H9 (cell line): ENCODE measurements around the gene GLYAT. TPM values are rescaled to one million over a fixed set of nuclear protein-coding genes. Genes with fewer than 3 reads are reported as not detected.

ENCODE experiments used
- DNase-seq: peaks from one replicate; pipeline ENCODE4 v3.0.0-alpha.2; 2017
- H2AFZ ChIP-seq: one replicate; pipeline ENCODE4 v1.6.1; 2013; ENCODE audit warnings: mild to moderate bottlenecking, low read length, control low read depth, moderate library complexity
- H2AK5ac ChIP-seq: 2 replicates; pipeline ENCODE4 v1.6.1; 2013; ENCODE audit warnings: low read length, control low read depth, mixed read lengths; ENCODE audit not compliant: insufficient read length
- H2BK120ac ChIP-seq: one replicate; pipeline ENCODE4 v1.6.1; 2013; ENCODE audit warnings: low read depth, mild to moderate bottlenecking, low read length, control low read depth, inconsistent platforms; ENCODE audit not compliant: poor library complexity, severe bottlenecking
- H2BK12ac ChIP-seq: 2 replicates; pipeline ENCODE4 v1.6.1; 2013; ENCODE audit warnings: low read length, control low read depth, mixed read lengths, low read depth; ENCODE audit not compliant: insufficient read length
- H2BK15ac ChIP-seq: 2 replicates; pipeline ENCODE4 v1.6.1; 2013; ENCODE audit warnings: low read depth, low read length, control low read depth
- H2BK20ac ChIP-seq: one replicate; pipeline ENCODE4 v1.6.1; 2013; ENCODE audit warnings: low read depth, mild to moderate bottlenecking, low read length, control low read depth, inconsistent platforms; ENCODE audit not compliant: poor library complexity, severe bottlenecking
- H2BK5ac ChIP-seq: 2 replicates; pipeline ENCODE4 v1.6.1; 2013; ENCODE audit warnings: low read length, control low read depth, mixed read lengths; ENCODE audit not compliant: insufficient read length
- H3K14ac ChIP-seq: 2 replicates; pipeline ENCODE4 v1.6.1; 2013; ENCODE audit warnings: low read length, control low read depth; ENCODE audit not compliant: insufficient read depth
- H3K18ac ChIP-seq: 2 replicates; pipeline ENCODE4 v1.6.1; 2013; ENCODE audit warnings: low read depth, mild to moderate bottlenecking, mixed read lengths, low read length, control low read depth; ENCODE audit not compliant: insufficient read length
- H3K23ac ChIP-seq: 2 replicates; pipeline ENCODE4 v1.6.1; 2013; ENCODE audit warnings: low read length, control low read depth, mixed read lengths, low read depth; ENCODE audit not compliant: insufficient read length
- H3K23me2 ChIP-seq: 2 replicates; pipeline ENCODE4 v1.6.1; 2013; ENCODE audit warnings: low read depth, mild to moderate bottlenecking, mixed read lengths, low read length, control low read depth; ENCODE audit not compliant: insufficient read length, poor library complexity, severe bottlenecking
- H3K27ac ChIP-seq: 2 replicates; pipeline ENCODE4 v1.5.1; 2013; ENCODE audit warnings: low read length, control low read depth, mixed read lengths, low read depth; ENCODE audit not compliant: insufficient read length
- H3K27me3 ChIP-seq: 2 replicates; pipeline ENCODE4 v1.6.1; 2013; ENCODE audit warnings: low read length, control low read depth, inconsistent platforms; ENCODE audit not compliant: insufficient read depth
- H3K4ac ChIP-seq: 2 replicates; pipeline ENCODE4 v1.6.1; 2013; ENCODE audit warnings: low read depth, mild to moderate bottlenecking, control low read depth, inconsistent platforms, low read length, moderate library complexity
- H3K4me1 ChIP-seq: 2 replicates; pipeline ENCODE4 v1.6.1; 2013; ENCODE audit warnings: low read length, control low read depth, inconsistent platforms; ENCODE audit not compliant: insufficient read depth
- H3K4me2 ChIP-seq: 2 replicates; pipeline ENCODE4 v1.6.1; 2013; ENCODE audit warnings: low read length, control low read depth, mixed read lengths; ENCODE audit not compliant: insufficient read length, insufficient read depth
- H3K56ac ChIP-seq: 2 replicates; pipeline ENCODE4 v1.6.1; 2013; ENCODE audit warnings: low read depth, mild to moderate bottlenecking, mixed read lengths, low read length, control low read depth; ENCODE audit not compliant: insufficient read length
- H3K79me1 ChIP-seq: 2 replicates; pipeline ENCODE4 v1.6.1; 2013; ENCODE audit warnings: low read depth, mild to moderate bottlenecking, moderate library complexity, low read length, control low read depth, inconsistent platforms; ENCODE audit not compliant: insufficient read depth, poor library complexity, severe bottlenecking
- H3K79me2 ChIP-seq: 2 replicates; pipeline ENCODE4 v1.6.1; 2013; ENCODE audit warnings: low read length, control low read depth, inconsistent platforms; ENCODE audit not compliant: insufficient read depth
- H3K9ac ChIP-seq: 2 replicates; pipeline ENCODE4 v1.6.1; 2013; ENCODE audit warnings: low read length, control low read depth, mixed read lengths; ENCODE audit not compliant: insufficient read length; ENCODE audit errors: extremely low read depth
- H3K9me3 ChIP-seq: one replicate; pipeline ENCODE4 v1.6.1; 2013; ENCODE audit warnings: low read depth, low read length, inconsistent platforms; ENCODE audit not compliant: control insufficient read depth
- H3T11ph ChIP-seq: one replicate; pipeline ENCODE4 v1.6.1; 2013; ENCODE audit warnings: mild to moderate bottlenecking, low read length, control low read depth, inconsistent platforms
- H4K20me1 ChIP-seq: one replicate; pipeline ENCODE4 v1.6.1; 2013; ENCODE audit not compliant: control insufficient read depth, insufficient read length, insufficient read depth
- H4K5ac ChIP-seq: 2 replicates; pipeline ENCODE4 v1.6.1; 2013; ENCODE audit warnings: low read depth, mild to moderate bottlenecking, mixed read lengths, low read length, control low read depth; ENCODE audit not compliant: insufficient read length
- H4K8ac ChIP-seq: replicated peaks from 2 replicates; pipeline ENCODE4 v1.6.1; 2013; ENCODE audit warnings: low read length, control low read depth, mixed read lengths, low read depth; ENCODE audit not compliant: insufficient read length
- H4K91ac ChIP-seq: 2 replicates; pipeline ENCODE4 v1.6.1; 2013; ENCODE audit warnings: low read depth, mild to moderate bottlenecking, moderate library complexity, mixed read lengths, low read length, control low read depth; ENCODE audit not compliant: insufficient read length
- H3K27ac Mint-ChIP-seq, 3 experiments: 2 replicates in 2 of 3; 3 replicates in 1 of 3; pipeline ENCODE4 v1.8.0; 2020 to 2021; ENCODE audit warnings: mixed read lengths in 3 of 3, mild to moderate bottlenecking in 1 of 3, moderate library complexity in 1 of 3
- H3K27me3 Mint-ChIP-seq: 2 replicates; pipeline ENCODE4 v1.8.0; 2021; ENCODE audit warnings: low read depth, mild to moderate bottlenecking, moderate library complexity, mixed read lengths
- H3K36me3 Mint-ChIP-seq, 3 experiments: 2 replicates in 2 of 3; 3 replicates in 1 of 3; pipeline ENCODE4 v1.8.0; 2020 to 2021; ENCODE audit warnings: low read depth in 3 of 3, mixed read lengths in 3 of 3; ENCODE audit not compliant: insufficient read depth in 1 of 3
- H3K4me1 Mint-ChIP-seq, 2 experiments: 2 replicates each; pipeline ENCODE4 v1.8.0; 2020; ENCODE audit warnings: mixed read lengths in 2 of 2
- H3K4me3 Mint-ChIP-seq, 2 experiments: 2 replicates in 1 of 2; 3 replicates in 1 of 2; pipeline ENCODE4 v1.8.0; 2020 to 2021; ENCODE audit warnings: mild to moderate bottlenecking in 2 of 2, mixed read lengths in 2 of 2, moderate library complexity in 1 of 2
- H3K9me3 Mint-ChIP-seq, 2 experiments: 2 replicates in 1 of 2; 3 replicates in 1 of 2; pipeline ENCODE4 v1.8.0; 2020; ENCODE audit warnings: mild to moderate bottlenecking in 2 of 2, mixed read lengths in 2 of 2, moderate library complexity in 1 of 2
- CTCF ChIP-seq: fragments of 200-600 bp; sonication (generic); conservative IDR thresholded peaks from 3 replicates; pipeline ENCODE4 v1.8.0; 2021; ENCODE audit warnings: antibody characterized with exemption, mild to moderate bottlenecking
- WGBS: extraction: QIAGEN DNeasy Blood & Tissue Kit; methylation state at CpG from one replicate; pipeline ENCODE4 v1.1.7; 2013; ENCODE audit warnings: missing lambda C conversion rate, low lambda C conversion rate, mixed read lengths; ENCODE audit not compliant: insufficient read length; ENCODE audit errors: extremely low coverage; 5-methylcytosine and 5-hydroxymethylcytosine counted together
- total RNA-seq: library from RNA; stranded (reverse); gene quantifications from 2 replicates; pipeline ENCODE4 v1.2.1, GENCODE V29; 2021

Gene GLYAT
- total RNA-seq, 1 experiment from 2014 or later: not detected

GRCh38 chr11:58719406-58720117, 12.2 kb downstream of the GLYAT start:
- H2BK20ac ChIP-seq: no peak overlapping the region
- Mint-ChIP-seq H3K9me3 (peaks cover 62% of the 10 kb centered on the region in 2 experiments), H3K4me3 (no peak overlapping the region), H3K27me3 (no peaks in the 10 kb centered on the region; the same call in 1 of the 2 replicates), H3K36me3 (peaks cover 1 to 5% (median 5%) of the 10 kb centered on the region in 3 experiments; a peak in 6 of 7 replicates), H3K27ac (no peak overlapping the region), H3K4me1 (no peaks in the 10 kb centered on the region)
- no peaks in the 10 kb centered on the region for H3K27me3 ChIP-seq
- no peak overlapping the region for H2BK120ac ChIP-seq
- no peak overlapping the region for H3K23ac ChIP-seq
- no peak overlapping the region for H2BK12ac ChIP-seq
- H2BK5ac ChIP-seq: no peak overlapping the region
- no peak overlapping the region for H3K9ac ChIP-seq
- no peak overlapping the region for H4K91ac ChIP-seq
- no peaks in the 10 kb centered on the region for H3K4me1 ChIP-seq
- H3K4me2 ChIP-seq: no peak overlapping the region
- no peaks in the 10 kb centered on the region for H3K79me1 ChIP-seq
- H3K14ac ChIP-seq: no peak overlapping the region
- H2AFZ ChIP-seq: no peak overlapping the region
- H2BK15ac ChIP-seq: no peak overlapping the region
- no peaks in the 10 kb centered on the region for H4K20me1 ChIP-seq
- H3K4ac ChIP-seq: no peak overlapping the region
- peaks cover 13% of the 10 kb centered on the region for H3K9me3 ChIP-seq
- H3K79me2 ChIP-seq: no peaks in the 10 kb centered on the region
- no peak for DNase-seq
- no peak overlapping the region for H4K5ac ChIP-seq
- no peak overlapping the region for H2AK5ac ChIP-seq
- no peak overlapping the region for H4K8ac ChIP-seq
- no CpG with 5 or more reads among the region's 2 CpGs for WGBS
- H3K18ac ChIP-seq: no peak overlapping the region
- no peak for TF ChIP-seq CTCF
- no peaks in the 10 kb centered on the region for H3K23me2 ChIP-seq
- H3K56ac ChIP-seq: no peak overlapping the region
- H3T11ph ChIP-seq: no peak overlapping the region
- H3K27ac ChIP-seq: no peak overlapping the region
